ENCODE measurements around the gene CEP120.
"Not testable (repeated sequence)": the region's sequence is repeated elsewhere in the genome, so short reads cannot be mapped to it uniquely, and the experiment has no call there.

Gene CEP120

DNA sequence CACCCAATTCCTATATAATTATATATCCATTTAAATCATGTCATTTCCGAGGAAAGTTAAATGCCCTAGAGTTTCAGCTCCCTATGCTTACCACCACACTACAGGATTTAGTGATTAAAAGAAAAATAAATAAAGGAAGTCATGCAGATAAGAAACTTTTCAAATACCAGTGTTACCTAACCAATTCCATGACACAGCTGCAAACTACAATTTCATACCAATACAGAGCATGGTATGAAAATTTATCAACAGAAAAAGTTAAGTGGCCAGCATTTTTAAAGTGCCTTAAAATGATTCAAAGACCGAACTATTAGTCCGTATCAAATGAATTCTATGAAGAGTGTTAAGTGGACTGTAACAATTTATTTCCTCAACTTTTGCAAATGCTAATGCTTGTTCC, 35.9 kb downstream of the CEP120 start:
- DNase-seq (ENCODE audit: low read depth), result no peak

DNA sequence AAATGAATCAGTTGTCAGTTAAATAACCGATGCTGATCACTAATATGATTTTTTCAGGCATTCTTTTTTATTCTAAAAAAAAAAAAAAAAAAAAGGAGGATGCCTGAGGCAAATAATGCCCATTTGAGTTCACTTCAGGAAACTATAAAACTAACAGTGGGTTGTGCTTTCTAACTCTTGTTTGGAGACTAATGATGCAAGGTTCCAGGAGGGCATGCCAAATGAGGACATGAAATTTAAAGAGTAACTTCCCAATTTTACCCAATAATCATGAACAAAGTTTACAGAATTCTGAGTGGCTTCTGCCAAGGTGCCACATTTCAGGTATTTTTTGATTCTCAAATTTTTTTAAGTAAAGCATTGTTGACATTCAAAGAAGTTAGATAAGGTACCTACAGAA, 41.0 kb downstream of the CEP120 start:
- DNase-seq (ENCODE audit: low read depth), result no peak

GRCh38 chr5:123371575-123372179, 51.5 kb downstream of the CEP120 start:
- DNase-seq (ENCODE audit: low read depth), result peak; percentile 43

DNA sequence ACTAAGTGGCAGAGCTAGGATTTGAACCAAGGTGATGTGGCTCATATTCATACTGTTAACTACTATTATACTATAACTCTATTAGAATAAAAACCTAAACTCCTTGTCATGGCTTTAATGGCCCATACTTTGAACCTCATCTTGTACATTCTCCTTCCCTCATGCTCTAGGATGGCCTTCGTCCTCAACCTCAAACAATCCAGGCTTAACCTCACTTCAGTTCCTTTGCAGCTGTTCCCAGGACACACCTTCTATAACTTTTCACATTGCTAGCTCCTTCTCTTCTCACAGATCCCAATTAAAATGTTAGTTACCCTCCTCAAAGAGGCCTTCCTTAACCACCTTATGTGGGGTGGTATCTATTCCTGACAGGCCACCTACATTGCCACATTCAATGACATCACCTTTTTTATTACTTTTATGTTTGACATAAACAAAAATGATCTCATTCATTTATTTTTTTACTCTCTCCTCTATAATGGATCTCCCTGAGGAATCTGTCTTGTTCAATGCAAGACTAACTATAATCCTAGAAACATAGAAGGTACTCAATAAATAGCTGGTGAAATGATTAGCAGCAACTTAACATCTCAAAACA, 53.7 kb downstream of the CEP120 start:
- no peak for DNase-seq (ENCODE audit: low read depth)

DNA sequence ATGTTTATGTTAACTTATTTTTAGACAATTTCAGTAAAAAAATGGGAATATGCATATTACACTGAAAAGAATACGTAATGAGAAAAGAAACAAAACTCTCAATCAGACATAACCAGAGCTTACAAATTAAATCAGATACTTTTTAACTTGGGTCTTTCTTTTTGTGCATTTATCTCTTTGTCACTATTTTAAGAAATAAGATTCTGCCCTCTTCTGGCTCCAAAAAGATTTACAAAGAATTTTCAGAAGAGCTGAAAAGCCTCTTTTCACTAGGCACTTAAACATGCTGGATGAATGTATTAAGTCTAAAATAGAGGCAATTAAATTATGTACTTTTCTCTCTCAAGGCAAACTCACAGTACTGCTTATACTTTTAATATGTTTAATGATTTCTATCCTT, 55.5 kb downstream of the CEP120 start:
- peak; percentile 16 for DNase-seq (ENCODE audit: low read depth)

GRCh38 chr5:123365156-123365555, 58.0 kb downstream of the CEP120 start:
- peak; percentile 4 for DNase-seq (ENCODE audit: low read depth)

DNA sequence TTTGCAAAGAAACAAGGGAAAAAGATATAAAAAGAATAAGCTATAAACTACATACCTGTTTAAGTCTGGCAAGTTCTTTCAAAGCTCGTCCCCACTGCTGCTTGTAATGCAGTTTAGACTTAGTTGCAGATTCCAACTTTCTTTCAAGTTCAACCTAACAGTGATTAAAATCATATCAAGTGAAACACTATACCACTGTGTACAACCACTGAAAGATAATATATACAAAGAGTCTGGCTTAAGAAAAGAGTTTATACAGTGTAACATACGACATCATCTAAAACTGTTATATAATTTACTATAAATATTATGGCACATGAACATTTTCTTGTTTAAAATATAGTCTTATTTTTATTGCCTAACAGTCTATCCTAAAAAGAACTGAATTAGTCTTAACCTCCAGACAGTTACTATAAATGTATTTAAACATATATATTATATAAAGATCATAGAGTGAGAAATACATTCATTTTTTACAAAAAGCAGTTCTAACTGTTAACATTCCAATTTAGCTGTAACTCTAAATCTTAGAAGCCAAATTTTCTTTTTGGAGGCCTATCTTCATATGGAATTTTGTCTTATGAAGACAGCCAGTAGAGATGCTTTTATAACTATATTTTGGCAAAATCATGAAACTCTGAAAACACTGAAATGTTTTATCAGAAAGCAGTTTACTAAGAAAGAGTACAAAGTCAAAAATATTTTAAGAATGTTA, 58.6 kb downstream of the CEP120 start:
- DNase-seq (ENCODE audit: low read depth), result no peak

- no peak for DNase-seq (ENCODE audit: low read depth)
Measured at GRCh38 chr5:123360910-123361309, 62.3 kb downstream of the CEP120 start.

- DNase-seq (ENCODE audit: low read depth), result no peak
Measured at GRCh38 chr5:123360201-123360571, 63.0 kb downstream of the CEP120 start.

- DNase-seq (ENCODE audit: low read depth), result peak; percentile 6
Measured at GRCh38 chr5:123359454-123360200, 63.6 kb downstream of the CEP120 start.

DNA sequence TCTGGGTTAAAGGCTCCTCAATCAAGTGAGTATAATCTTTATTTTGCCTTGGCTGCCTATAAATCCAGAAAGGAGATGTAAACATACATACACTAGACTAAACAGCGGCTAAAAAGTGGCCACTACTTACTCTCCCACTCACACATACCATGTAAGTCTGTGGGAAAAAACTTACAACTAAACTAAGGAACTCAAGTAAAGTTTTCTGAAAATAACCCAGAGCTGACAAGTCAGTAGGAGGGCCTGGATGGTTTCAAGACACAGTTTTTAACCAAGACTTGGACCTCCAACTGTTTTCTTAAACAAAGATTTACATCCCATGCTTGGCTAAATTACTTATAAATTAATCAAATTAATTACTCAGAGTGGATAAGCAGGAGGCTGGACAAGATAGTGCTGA, 64.5 kb downstream of the CEP120 start:
- DNase-seq (ENCODE audit: low read depth), result no peak

GRCh38 chr5:123358304-123358703, 64.9 kb downstream of the CEP120 start:
- no peak for DNase-seq (ENCODE audit: low read depth)

GRCh38 chr5:123351820-123352219, 71.4 kb downstream of the CEP120 start:
- no peak for DNase-seq (ENCODE audit: low read depth)

DNA sequence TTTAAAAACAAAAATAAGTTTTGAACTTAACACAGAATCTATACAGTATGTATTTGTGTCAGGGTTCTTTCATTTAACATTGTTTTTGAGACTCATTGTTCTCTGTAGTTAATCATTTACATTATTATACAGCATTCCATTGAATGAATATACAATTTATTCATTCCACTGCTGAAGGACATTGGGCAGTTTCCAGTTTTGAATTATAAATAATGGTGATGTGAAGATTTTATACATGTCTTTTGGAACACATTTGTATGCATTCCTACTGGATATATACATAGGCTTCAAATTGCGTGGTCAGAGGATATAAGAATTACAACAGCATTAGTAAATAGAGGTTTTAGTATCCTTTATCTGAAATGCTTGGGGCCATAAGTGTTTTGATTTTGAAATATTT, 72.0 kb downstream of the CEP120 start:
- DNase-seq (ENCODE audit: low read depth), result no peak

GRCh38 chr5:123350742-123351141, 72.5 kb downstream of the CEP120 start:
- DNase-seq (ENCODE audit: low read depth), result no peak

GRCh38 chr5:123344816-123345426, 78.3 kb downstream of the CEP120 start:
- DNase-seq (ENCODE audit: low read depth), result peak; percentile 50

DNA sequence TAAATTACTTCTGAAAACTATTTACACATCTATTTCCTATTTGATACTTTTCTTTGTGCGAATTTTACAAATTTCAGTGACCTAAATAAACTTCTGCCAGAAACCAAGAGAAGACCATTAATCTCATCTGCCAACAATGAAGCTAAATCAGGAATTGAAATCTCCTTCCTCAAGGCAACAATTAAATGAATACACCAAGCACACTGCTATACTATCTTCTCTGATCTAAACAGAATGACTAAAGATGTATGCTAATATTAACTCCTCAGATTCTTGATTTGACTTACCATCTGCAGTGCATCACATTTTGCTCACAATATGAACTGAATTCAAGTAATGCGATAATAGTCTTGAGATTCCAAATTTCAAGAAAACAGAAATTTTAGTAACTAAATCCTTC, 82.3 kb downstream of the CEP120 start:
- no peak for DNase-seq (ENCODE audit: low read depth)

- DNase-seq (ENCODE audit: low read depth), result not testable (repeated sequence)
Measured at GRCh38 chr5:123308377-123308776, 114.8 kb downstream of the CEP120 start.

- no peak for DNase-seq (ENCODE audit: low read depth)
Measured at GRCh38 chr5:123305751-123306150, 117.5 kb downstream of the CEP120 start.

DNA sequence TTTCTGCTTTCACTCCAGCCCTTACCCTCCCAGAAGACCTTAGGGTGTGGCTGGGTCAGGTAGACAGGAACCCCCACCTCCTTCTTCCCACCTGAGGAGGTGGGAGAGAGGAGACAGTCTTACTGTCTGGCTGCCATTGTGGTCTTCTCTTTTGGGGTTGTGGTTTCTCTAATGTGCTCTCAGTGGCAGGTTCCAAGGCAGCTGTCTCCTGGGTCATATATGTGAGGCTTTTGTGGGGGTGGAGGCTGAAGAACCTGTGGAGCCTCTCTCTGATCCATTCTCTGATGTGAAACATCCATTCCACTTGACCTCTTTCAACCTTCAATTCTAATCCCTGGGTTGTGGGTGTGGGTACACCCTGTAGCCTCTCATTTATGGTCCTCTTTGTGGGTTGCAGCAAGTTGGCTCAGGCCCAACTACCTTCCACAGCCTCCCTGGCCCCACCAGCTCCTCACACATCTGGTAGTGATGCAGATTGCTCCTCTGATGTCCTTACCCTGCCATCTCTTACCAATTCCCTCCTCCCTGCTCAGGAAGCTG, 118.4 kb downstream of the CEP120 start:
- no peak for DNase-seq (ENCODE audit: low read depth)

- DNase-seq (ENCODE audit: low read depth), result no peak
Measured at GRCh38 chr5:123303802-123304201, 119.4 kb downstream of the CEP120 start.

- DNase-seq (ENCODE audit: low read depth), result no peak
Measured at GRCh38 chr5:123300266-123300665, 122.9 kb downstream of the CEP120 start.
